Endothelial cell of umbilical vein (primary cell): ENCODE measurements around the gene CHCHD3. TPM values are rescaled to one million over a fixed set of nuclear protein-coding genes. Genes with fewer than 3 reads are reported as not detected.
"Not testable (repeated sequence)": the region's sequence is repeated elsewhere in the genome, so short reads cannot be mapped to it uniquely, and the experiment has no call there.

ENCODE experiments used
- BruUV-seq: library from RNA; stranded (reverse); fragments of 400-500 nt; replicated peaks from 2 replicates; lab custom pipeline; 2021; lab: Mats Ljungman, UMichigan
- CTCF ChIA-PET: fragments of 300-600, 350-600 bp; sonication (Branson Sonifier 250); formaldehyde crosslinking; loops from one replicate; lab custom pipeline; 2021; ENCODE audit warnings: antibody characterized with exemption, inconsistent platforms; lab: Charles Lee
- POLR2A ChIA-PET: fragments of 300-600, 350-600 bp; sonication (Branson Sonifier 250); formaldehyde crosslinking; loops from one replicate; lab custom pipeline; 2021; ENCODE audit warnings: antibody characterized with exemption, inconsistent platforms; lab: Charles Lee
- DNase-seq: peaks from one replicate; pipeline ENCODE4 v3.0.0-alpha.2; 2011; ENCODE audit warnings: low read depth, low spot score
- FAIRE-seq: peaks from 2 replicates; lab custom pipeline; 2011; peaks lifted over from hg19 to GRCh38; lab: Jason Lieb, UNC
- H2AFZ ChIP-seq: 2 replicates; pipeline ENCODE4 v1.6.0; 2012; ENCODE audit warnings: low read depth, low read length, control low read depth, inconsistent platforms
- H3K27ac ChIP-seq: 2 replicates; pipeline ENCODE4 v1.5.1; 2011; ENCODE audit warnings: low read depth, mild to moderate bottlenecking, control low read depth, low read length, moderate library complexity; ENCODE audit not compliant: insufficient read depth
- H3K27me3 ChIP-seq, 2 experiments: 2 replicates each; pipeline versions ENCODE4 v1.6.0 to v1.6.1; 2011; ENCODE audit warnings: low read length in 2 of 2, mixed read lengths in 1 of 2; ENCODE audit not compliant: control insufficient read depth in 2 of 2, insufficient read depth in 2 of 2
- H3K36me3 ChIP-seq, 2 experiments: 2 replicates in 1 of 2; 3 replicates in 1 of 2; pipeline ENCODE4 v1.5.1; 2011; ENCODE audit warnings: low read length in 2 of 2, mild to moderate bottlenecking in 1 of 2, moderate library complexity in 1 of 2; ENCODE audit not compliant: control insufficient read depth in 2 of 2, insufficient read depth in 2 of 2; ENCODE audit errors: extremely low read depth in 1 of 2
- H3K4me1 ChIP-seq: 3 replicates; pipeline ENCODE4 v1.5.1; 2011; ENCODE audit warnings: mild to moderate bottlenecking, low read length; ENCODE audit not compliant: control insufficient read depth, insufficient read depth; ENCODE audit errors: extremely low read depth
- H3K4me2 ChIP-seq: 2 replicates; pipeline ENCODE4 v1.6.1; 2011; ENCODE audit warnings: low read length, control low read depth, mixed read lengths; ENCODE audit not compliant: insufficient read depth
- H3K4me3 ChIP-seq, 3 experiments: fragments of 200-600 bp in 1 of 3; sonication (generic), shearing (Covaris generic) in 1 of 3; replicated peaks in 1 of 3; 2 replicates each; pipeline ENCODE4 v1.5.1; 2011 to 2016; ENCODE audit warnings: control low read depth in 3 of 3, low read length in 3 of 3, mild to moderate bottlenecking in 2 of 3, inconsistent platforms in 1 of 3, low read depth in 1 of 3, moderate library complexity in 1 of 3; ENCODE audit not compliant: insufficient read depth in 1 of 3
- H3K79me2 ChIP-seq: 2 replicates; pipeline ENCODE4 v1.6.0; 2012; ENCODE audit warnings: low read length, inconsistent platforms; ENCODE audit not compliant: control insufficient read depth, insufficient read depth
- H3K9ac ChIP-seq: replicated peaks from 2 replicates; pipeline ENCODE3; 2011; ENCODE audit warnings: low read length, control low read depth; ENCODE audit not compliant: insufficient read depth; ENCODE audit errors: extremely low read depth
- H3K9me1 ChIP-seq: replicated peaks from 3 replicates; pipeline ENCODE4 v1.6.0; 2011; ENCODE audit warnings: mild to moderate bottlenecking, low read length; ENCODE audit not compliant: control insufficient read depth, insufficient read depth; ENCODE audit errors: extremely low read depth
- H3K9me3 ChIP-seq: replicated peaks from 2 replicates; pipeline ENCODE4 v1.5.1; 2012; ENCODE audit warnings: low read length, inconsistent platforms; ENCODE audit not compliant: control insufficient read depth, insufficient read depth
- H4K20me1 ChIP-seq: replicated peaks from 2 replicates; pipeline ENCODE3; 2011; ENCODE audit warnings: mild to moderate bottlenecking, low read length; ENCODE audit not compliant: control insufficient read depth, insufficient read depth; ENCODE audit errors: extremely low read depth
- EZH2 ChIP-seq: IDR thresholded peaks from 2 replicates; pipeline ENCODE4 v1.6.1; 2012; ENCODE audit warnings: borderline replicate concordance, low read depth, mild to moderate bottlenecking, moderate library complexity, low read length, inconsistent platforms; ENCODE audit not compliant: severe bottlenecking
- FOS ChIP-seq: IDR thresholded peaks from 2 replicates; pipeline ENCODE4 v1.6.1; 2011; ENCODE audit warnings: mild to moderate bottlenecking, low read length, moderate library complexity, borderline replicate concordance; ENCODE audit not compliant: insufficient read depth
- POLR2AphosphoS5 ChIP-seq: IDR thresholded peaks from 2 replicates; pipeline ENCODE4 v1.6.1; 2012; ENCODE audit warnings: low read depth, mild to moderate bottlenecking, control low read depth, low read length, moderate library complexity; ENCODE audit not compliant: insufficient read depth
- dilution Hi-C: fragments of 300-500 bp; cut with MboI; formaldehyde crosslinking; loops from one replicate; pipeline ENCODE4 v1.15.0; 2019; ENCODE audit warnings: low sequenced_read_pairs; ENCODE audit not compliant: extremely low pct_ligation_motif_present
- intact Hi-C: fragments of 100-400 bp; cut with micrococcal nuclease; formaldehyde crosslinking; loops from one replicate; pipeline ENCODE4 v1.10.0; 2022
- polyA plus RNA-seq, 4 experiments: library from polyadenylated mRNA; depleted of rRNA in 3 of 4; stranded (reverse) in 3 of 4; unstranded in 1 of 4; fragments of >200 nt; gene quantifications; 2 replicates each; pipeline versions ENCODE4 v1.2.1 to v1.2.3, GENCODE V29; 2011 to 2012; ENCODE audit warnings: missing spikeins in 1 of 4
- total RNA-seq: library from RNA; stranded (reverse); gene quantifications from 2 replicates; pipeline ENCODE4 v1.2.3, GENCODE V29; 2021

The CHCHD3 gene
- total and polyA plus RNA-seq, 2 donors (not counting 3 experiments of a cell fraction or from before 2014, with no cell fraction given), result 22.0 to 63.7 TPM

DNA sequence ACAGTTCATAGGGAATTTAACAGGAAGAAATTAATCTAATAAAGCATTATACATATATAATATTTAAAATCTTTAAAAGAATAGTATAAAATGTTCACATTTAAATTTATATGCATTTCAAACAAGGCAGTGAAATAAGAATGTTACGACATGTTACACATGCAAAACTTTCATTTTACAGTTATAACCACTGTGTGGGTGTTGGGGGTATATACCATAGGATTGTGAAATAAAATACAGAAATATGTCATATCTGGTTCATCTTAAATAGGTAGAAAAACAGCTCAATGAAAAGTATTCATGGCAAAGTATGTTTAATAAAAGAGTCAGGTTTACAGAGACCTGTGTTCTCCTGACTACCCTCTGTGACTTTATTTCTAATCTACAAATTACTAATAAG lies 45.6 kb downstream of the CHCHD3 start:
- dilution Hi-C loops (no loop called here), intact Hi-C loops (no loop called here)
- no peaks in the 10 kb centered on the region for H3K4me1 ChIP-seq
- TF ChIP-seq EZH2, result no peak
- TF ChIP-seq FOS, result no peak
- TF ChIP-seq POLR2AphosphoS5, result no peak
- H3K4me2 ChIP-seq, result no peak overlapping the region
- no peaks in the 10 kb centered on the region for H3K9me3 ChIP-seq
- no peak overlapping the region for H3K4me3 ChIP-seq
- ChIA-PET POLR2A (no interaction called here), CTCF (no interaction called here)
- H3K36me3 ChIP-seq, result no peaks in the 10 kb centered on the region
- BruUV-seq, result no TSS peak
- H3K9ac ChIP-seq, result no peak overlapping the region
- no peak for FAIRE-seq
- no peaks in the 10 kb centered on the region for H3K27me3 ChIP-seq
- no peak overlapping the region for H3K27ac ChIP-seq
- H4K20me1 ChIP-seq, result no peaks in the 10 kb centered on the region
- H2AFZ ChIP-seq, result no peak overlapping the region
- DNase-seq, result no peak
- peaks cover 18% of the 10 kb centered on the region for H3K79me2 ChIP-seq
- H3K9me1 ChIP-seq, result no peaks in the 10 kb centered on the region

- H2AFZ ChIP-seq, H3K27ac ChIP-seq, H3K4me2 ChIP-seq, H3K36me3 ChIP-seq, H3K9me1 ChIP-seq, dilution Hi-C loops, H3K4me1 ChIP-seq, BruUV-seq, CTCF ChIA-PET, H4K20me1 ChIP-seq, H3K9me3 ChIP-seq, intact Hi-C loops, POLR2A ChIA-PET, FAIRE-seq, H3K9ac ChIP-seq, H3K27me3 ChIP-seq, DNase-seq, H3K4me3 ChIP-seq: not testable (repeated sequence)
- peaks cover 17% of the 10 kb centered on the region for H3K79me2 ChIP-seq
These were observed 46.6 kb downstream of the CHCHD3 start for GRCh38 chr7:133035240-133035639.
